COR-L47 (cell line): ENCODE results near the gene ABCA13.
"Not testable (repeated sequence)": the region's sequence is repeated elsewhere in the genome, so short reads cannot be mapped to it uniquely, and the experiment has no call there.

Experiments used
- DNase-seq: peaks from one replicate; lab custom pipeline; 2025; lab: John Stamatoyannopoulos, UW

Gene ABCA13

DNA sequence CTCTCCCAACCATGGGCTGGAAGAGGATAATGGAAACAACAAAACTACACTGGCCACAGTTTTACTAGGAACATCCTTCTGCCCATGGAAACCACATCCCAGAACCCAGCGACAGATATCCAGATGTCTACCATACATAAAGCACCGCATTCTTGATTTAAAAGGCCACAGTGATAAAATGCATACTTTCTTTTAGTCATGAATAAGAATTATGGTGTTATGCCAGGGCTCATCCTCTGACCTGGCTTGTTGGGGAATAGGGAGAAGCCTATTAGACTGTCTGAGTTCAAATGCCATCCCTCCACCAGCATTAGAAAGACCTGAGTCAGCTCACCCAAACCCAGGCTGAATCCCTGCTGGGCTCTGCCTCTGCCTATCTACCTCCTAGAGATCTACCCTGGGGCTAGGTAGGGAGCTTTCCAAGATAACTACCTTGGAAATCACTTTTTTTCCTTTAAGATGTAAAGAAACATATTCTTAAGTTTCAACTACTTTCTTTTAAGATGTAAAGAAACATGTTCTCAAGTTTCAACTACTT lies 5.2 kb downstream of the ABCA13 start:
- no peak for DNase-seq

DNA sequence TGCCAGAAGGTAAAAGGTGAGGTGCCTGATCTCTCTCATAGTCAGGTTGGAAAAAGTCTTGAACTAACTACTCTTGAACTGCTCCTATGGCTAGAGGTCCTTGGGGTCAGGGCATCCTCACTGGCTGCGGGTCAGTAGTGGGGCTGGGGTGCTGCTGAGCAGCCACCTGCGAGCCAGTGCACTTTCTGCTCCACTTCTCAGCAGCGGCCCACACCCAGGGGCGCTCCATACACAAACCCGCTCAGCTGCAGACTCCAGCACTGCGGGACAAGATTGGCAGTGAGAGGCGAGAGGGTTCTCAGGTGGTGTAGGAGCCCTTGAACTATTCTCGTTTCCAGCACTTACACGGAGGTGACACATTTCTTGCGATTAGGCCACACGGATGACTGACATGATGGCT lies 6.0 kb downstream of the ABCA13 start:
- no peak for DNase-seq

DNA sequence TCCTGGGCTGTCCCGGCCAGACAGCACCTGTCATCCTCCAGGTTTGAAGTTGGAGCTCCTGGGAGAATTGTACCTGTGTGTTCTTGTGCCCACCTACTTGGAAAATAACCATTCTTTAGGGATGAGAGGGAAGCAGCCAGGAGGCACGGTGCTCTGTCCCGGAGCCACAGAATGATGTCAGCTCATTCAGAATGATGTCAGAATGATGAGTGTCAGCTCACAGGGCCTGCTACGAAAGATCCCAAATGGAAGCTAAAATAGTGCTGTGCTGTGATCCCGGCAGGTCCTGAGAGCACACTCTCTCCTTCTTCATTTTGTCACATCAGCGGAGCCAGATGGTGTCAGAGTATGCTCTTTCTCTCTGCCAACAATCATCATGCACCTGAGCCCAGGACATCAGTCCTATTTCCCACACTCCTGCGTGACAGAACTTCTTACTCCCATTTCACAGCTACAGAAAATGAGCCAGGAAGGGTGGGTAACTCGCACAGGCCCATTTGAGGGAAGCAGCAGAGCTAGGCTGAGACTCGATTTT lies 8.3 kb downstream of the ABCA13 start:
- DNase-seq, result no peak

DNA sequence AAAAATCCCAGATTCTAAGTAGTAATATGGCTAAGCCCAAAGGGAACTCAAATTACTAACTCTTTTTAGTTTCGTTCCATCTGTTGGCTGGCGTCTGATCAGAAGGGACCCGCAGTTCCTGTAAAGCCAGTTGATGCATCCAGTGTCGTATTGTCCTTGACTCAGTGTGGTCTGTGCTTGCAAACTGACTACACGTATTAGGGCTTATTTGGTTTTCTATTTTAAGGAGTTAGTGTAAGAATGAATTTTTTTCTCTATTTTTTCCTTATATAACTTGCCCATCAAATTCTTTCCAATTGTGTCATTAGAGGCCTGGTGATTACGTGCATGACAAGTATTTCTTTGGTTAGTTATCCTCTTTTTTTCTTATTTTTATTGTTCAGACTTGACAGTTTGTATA lies 9.7 kb downstream of the ABCA13 start:
- DNase-seq, result no peak

DNA sequence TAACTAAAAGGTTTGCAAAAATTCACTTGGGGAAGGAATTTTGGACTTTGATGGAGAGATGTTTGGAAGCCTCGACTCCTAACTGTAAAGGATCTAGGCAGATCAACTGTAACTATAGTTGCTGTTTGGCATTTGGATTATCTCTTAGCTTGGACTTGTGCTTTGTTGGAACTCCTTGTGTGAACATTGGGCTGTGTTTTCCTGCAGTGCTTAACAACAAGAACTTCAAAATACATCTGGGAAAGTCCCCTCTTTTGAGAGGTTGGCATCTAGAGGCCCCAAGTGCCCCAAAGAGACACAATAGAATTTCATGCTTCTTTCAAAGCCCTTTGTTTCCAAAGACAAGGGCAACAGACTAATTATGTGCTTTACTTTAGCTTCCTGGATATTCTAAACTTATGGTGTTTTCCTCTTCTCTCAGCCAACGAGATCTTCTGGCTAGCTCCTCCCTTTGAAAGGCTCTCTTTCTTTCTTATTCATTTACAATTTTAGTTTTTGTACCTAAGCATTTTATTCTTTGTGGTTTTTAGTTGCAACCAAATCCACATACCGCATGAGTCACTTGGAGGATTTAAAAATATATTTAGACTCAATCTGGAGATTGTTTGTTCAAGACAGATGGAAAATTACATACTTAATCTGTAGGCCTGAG lies 11.6 kb downstream of the ABCA13 start:
- no peak for DNase-seq

DNA sequence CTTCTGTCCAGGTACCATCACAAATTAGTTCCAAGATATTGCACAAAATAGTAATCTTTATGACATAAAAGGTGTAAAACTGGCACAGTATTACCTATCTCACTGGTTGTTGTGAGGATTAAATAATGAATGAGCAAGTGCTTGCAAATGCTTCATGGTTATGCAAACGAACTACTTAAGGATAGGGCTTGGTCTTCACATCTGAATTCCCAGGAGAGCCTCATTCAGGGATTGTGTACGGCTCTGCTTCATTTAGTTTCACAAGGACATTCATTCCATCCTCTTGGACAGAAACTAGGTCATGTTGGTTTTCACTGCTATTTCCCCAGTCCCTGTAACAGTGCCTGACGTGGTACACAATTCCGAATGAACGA lies 12.1 kb downstream of the ABCA13 start:
- no peak for DNase-seq

DNA sequence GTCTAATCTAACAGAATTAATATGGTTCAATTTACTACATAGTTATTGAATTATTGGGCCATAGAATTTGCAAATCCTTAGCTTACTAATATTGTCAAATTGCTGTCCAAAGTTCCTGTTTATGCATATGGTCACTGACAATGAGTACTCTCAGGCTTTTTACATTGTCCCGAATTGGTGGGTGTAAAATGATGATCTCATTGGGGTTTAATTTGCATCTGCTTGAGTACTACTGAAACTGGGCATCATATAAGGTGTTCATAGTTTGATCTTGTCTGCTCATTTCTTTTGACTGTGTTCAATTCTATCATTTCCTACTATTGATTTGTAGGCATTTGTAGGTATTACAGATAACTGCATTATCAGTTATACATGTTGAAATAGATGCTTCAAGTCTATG lies 12.7 kb downstream of the ABCA13 start:
- no peak for DNase-seq

DNA sequence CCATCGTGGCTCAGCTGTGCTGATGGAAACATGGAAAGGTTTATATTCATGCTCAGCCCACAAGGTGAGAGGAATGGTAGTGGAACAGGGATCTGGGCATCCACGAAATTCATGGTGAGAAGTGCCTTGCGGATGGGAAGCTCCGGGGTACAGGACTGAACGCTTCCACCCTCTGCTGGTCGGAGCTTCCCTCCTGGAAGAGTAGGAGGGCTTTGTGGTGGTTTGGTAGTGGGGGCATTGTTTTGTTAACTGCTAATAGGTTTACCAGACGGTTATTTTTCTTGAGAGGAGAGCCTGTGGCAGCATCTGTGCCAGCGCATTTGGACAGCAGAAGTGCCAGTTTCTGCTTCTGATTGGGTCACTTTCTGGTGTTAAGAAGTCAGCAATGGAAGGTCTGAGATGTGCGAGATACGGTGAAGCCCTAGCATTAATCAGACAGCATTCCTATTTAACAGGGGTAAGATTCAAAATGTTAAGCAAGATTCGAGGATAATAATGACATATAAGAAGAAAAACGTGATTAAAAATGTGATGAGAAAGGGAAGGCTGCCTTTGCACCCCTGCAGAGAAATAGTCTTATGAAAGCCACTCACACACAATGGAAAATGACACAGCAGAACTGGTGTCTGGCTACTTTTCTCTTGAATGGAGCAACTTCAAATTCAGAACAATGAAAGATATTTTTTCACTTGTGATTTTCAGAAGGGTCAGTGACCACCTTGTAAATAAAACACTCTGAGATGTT lies 17.7 kb downstream of the ABCA13 start:
- DNase-seq, result no peak

DNA sequence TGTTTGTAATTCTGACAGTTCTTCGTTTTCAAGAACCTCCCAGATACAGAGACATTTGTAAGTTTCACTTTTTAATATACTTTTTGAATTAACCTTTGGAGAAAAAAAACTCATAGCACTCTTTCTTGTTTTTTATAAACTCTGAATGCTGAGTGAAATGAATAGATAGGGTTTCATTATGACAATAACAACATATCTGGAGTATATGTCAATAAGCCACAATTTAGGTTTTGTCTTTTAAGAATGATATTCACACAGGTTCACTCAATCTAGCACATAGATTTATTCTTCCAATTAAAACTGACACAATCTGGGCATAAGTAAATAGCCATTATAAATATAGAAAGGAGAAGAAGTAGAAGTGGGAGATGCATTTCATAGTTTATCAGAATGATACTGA lies 21.7 kb downstream of the ABCA13 start:
- DNase-seq, result no peak

DNA sequence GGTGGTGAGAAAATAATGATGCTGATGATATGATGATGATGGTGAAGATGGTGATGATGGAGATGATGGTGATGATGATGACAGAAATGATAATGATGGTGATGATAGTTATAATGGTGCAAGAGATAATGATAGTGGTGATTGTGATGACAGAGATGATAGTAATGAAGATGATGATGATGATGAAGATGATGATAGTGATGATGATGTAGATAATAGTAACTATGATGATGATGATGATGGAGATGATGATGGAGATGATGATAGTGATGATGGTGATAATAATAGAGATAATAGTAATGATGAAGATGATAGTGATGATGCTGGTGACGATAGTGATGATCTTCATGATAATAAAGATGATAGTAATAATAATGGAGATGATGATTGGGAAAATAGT lies 22.2 kb downstream of the ABCA13 start:
- DNase-seq, result no peak

DNA sequence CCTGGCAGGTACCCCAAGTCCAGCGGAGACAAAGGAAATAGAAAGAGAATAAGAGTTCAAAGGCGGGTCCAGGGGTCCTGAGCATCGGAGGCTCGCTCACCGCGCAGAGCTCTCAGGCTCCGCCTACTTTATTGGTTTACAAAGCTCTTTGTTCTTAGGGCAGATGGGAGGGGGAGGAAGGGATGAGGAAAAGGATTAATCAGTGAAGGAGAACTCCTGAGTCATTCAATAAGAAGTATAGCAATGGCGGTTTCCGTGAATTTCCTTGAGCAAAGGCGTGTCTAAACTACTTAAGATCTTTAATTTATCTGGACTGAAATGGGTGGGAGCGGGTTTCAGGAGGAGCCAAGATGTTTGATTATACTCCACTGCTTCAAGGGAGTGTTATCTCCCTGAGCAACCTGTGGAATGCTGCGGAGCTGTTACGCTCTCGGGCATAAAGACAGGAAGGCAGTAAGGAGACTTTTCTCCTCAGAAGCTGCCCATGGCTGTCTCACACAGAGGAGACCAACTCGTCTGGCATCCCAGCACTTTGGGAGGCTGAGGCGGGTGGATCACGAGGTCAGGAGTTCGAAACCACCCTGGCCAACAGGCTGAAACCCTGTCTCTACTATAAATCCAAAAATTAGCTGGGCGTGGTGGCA lies 29.8 kb downstream of the ABCA13 start:
- not testable (repeated sequence) for DNase-seq

DNA sequence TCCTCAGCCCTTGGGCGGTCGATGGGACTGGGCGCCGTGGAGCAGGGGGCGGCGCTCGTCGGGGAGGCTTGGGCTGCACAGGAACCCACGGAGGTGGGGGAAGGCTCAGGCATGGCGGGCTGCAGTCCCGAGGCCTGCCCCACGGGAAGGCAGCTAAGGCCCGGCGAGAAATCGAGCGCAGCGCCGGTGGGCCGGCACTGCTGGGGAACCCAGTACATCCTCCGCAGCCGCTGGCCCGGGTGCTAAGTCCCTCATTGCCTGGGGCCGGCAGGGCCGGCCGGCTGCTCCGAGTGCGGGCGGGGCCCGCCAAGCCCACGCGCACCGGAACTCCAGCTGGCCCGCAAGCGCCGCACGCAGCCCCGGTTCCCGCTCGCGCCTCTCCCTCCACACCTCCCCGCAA lies 31.7 kb downstream of the ABCA13 start:
- not testable (repeated sequence) for DNase-seq

DNA sequence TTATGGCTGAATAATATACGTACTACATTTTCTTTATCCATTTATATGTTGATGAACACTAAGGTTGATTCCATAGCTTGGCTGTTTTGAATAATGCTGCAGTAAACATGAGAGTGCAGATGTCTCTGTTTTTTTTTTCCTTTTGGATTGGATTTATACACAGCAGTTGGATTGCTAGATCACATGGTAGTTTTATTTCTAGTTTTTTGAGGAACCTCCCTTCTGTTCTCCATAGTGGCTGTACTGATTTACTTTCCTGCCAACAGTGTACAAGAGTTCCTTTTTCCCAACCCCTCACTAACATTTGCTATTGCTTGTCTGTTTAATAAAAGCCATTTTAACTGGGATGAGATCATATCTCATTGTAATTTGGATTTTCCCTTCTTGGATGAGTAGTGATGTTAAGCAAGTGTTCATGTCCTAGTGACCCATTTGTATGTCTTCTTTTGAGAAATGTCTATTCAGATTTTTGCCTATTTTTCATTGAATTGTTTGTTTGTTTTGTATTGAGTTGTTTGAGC lies 36.0 kb downstream of the ABCA13 start:
- DNase-seq, result no peak

DNA sequence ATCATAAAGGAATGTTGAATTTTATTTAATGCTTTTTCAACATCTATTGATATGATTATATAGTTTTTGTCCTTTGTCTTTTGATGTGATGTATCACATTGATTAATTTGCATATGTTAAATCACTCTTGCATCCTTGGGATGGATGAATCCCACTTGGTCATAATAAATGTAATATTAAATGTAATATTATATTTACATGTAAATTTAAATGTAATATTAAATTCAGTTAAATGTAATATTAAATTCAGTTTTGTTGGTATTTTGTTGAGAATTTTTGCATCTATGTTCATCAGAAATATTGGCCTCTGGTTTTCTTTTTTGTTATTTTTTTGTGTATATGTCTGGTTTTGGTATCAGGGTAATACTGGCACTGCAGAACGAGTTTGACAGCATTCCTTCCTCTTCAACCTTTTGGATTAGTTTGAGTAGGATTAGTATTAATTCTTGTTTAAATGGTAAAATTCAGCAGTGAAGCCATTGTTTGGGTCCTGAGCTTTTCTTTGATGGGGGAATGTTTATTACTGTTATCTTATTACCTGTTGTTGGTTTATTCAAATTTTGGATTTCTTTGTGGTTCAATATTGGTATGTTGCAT lies 37.8 kb downstream of the ABCA13 start:
- DNase-seq, result no peak

DNA sequence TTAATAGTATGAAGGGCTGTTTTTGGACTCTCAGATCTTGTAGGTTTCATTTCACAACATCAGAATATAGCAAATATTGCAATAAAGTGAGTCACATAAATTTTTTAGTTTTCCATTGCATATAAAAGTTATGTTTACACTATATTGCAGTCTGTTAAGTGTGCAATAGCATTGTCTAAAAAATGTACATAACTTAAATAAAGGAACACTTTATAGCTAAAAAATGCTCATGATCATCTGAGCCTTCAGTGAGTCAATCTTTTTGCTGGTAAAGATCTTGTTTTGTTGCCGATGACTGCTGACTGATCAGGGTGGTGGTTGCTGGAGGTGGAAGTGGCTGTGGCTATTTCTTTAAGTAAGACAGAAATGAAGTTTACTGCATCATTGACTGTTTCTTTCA lies 42.0 kb downstream of the ABCA13 start:
- DNase-seq, result no peak

DNA sequence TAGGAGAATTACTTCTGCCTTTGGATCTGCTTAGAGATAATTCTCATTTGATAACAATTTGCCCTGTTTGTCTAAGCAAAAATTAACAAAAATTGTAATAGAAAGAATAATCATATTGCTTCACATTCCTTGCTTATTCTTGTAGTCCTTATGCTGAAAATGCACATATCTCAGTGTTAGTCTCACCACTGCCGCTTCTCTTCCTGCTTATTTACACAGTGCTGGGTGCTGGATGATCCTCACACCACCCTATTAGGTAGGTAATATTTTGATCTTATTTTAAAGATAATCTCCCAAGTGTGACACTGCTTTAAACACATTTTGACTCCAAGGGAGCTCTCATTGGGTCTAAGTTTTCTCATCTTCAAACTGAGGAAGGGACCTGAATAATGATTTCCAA lies 46.0 kb downstream of the ABCA13 start:
- DNase-seq, result no peak

DNA sequence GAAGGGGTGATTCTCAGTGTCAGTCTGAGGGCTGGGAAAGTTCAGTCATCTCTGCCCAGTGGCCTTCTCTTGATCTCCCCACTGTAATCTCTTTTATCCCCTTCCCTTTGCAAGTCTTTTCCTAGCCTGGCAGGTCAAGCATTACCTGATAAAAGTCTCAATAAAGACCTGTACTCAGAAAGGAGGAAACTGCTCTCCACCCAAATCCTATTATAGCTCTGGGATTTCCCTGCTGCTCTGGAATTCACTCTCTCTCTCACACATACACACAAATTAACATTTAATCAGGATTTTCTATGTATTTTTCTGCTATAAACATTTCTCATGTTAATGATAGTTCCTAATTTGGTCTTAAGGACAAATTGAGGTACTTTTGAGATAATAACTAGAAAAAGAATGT lies 46.5 kb downstream of the ABCA13 start:
- no peak for DNase-seq

DNA sequence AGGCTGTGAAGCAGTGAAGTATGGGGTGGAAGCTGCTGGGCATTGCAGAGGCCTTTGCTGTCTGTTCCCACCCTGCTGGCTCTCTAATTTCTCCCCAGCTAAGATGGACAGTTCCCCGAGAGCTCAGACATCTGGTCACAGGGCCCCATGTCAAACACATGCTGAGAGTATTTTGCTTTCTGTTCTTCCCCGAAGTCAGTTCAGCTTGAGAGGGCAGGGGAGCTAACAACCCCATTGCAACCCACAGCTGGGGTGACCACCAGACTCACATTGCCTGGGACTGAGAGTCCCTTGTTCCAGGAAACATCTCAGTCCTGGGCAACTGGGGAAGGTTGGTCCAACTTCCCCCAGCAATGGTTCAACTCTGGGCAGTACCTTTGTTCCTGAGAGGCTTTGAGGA lies 52.8 kb downstream of the ABCA13 start:
- no peak for DNase-seq

DNA sequence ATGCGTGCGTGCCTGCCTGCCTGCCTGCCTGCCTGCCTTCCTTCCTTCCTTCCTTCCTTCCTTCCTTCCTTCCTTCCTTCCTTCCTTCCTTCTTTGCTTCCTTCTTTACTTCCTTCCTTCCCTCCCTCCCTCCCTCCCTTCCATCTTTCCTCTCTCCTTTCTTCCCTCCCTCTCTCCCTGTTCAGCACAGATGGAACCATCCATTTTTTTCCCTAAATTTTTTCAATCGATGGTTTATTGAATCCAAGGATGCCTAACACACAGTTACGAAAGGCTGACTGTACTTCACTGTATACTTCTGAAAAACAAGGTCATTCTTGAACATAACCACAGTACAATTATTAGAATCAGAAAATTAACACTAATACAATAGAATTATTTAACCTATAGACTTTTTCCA lies 53.8 kb downstream of the ABCA13 start:
- DNase-seq, result no peak

DNA sequence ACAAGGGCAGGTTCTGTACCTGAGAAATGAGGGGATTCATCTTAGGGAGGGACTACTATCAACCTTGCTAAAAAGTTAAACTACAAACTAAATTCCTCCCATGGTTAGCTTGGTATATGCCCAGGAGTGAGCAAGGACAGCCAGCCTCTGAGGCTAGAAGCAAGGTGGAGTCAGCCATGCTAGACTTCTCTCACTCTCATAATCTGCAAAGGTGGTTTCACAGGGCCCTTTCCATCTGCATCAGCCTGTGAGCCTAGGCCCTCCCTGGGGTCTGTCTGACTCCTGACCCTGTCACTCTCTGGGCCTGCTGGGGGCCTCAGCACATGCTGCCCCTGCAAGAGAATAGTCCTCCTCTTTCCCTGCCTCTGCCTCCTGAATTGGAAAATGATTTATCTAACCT lies 66.1 kb downstream of the ABCA13 start:
- no peak for DNase-seq

DNA sequence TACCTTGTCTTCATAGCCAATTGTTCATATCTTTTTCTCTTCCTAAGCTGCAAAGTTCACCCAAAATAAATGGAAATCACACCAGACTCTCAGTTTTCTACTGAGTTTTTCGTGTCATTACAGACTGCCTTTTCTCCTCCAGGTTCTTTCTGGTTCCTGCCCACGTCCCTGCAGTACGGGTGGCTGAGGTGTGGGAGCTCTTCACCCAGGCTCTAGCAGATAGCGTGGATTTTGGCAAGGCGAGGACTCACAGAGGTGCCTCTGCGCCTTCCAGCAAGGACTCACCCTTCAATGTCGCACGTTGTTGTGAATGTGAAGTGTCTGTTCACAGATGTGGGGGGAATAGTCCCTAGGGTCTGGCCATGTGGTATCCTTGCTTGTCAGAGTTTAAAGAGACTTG lies 71.6 kb downstream of the ABCA13 start:
- DNase-seq, result no peak

DNA sequence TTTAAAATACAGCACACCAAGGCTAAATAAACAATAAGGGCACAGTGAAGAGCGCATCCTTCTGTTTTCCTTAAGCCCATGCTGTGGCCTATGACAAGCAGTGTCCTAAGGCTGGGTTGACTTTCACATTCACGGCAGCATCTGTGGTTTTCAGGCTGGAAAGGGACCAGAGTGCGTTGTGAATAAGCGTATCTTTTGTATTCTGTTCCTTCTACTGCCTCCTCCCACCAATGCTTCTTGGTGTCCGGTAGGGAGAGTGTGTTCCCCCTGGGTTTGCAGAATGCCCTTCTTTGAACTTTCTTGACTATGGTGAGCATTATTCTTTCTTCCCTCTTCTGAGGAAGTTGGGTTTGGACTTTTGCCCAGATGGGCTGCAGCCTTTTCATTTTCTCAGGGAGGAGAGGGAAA lies 73.6 kb downstream of the ABCA13 start:
- no peak for DNase-seq
